Articular chondrocyte of knee joint (primary cell): ENCODE data around the gene TACO1. TPM values are rescaled to one million over a fixed set of nuclear protein-coding genes. Genes with fewer than 3 reads are reported as not detected.

Experiments
- small RNA-seq: library from RNA; depleted of rRNA; stranded (forward); fragments of <200 nt; gene quantifications from one replicate; pipeline ENCODE3, GENCODE V24; 2012
- total RNA-seq: library from RNA; depleted of rRNA; stranded (reverse); fragments of >200 nt; gene quantifications from 2 replicates; pipeline ENCODE4 v1.2.3, GENCODE V29; 2012

Gene TACO1
- 16.9 and 19.1 TPM in 2 replicates for total RNA-seq

GRCh38 chr17:63600569-63601438 lies at the start of gene TACO1:
Gene TACO1, plus strand, starts transcription at chr17:63600895. Its CDS starts 189 bp downstream, at chr17:63601084.

GRCh38 chr17:63621684-63622573 lies 21.2 kb downstream of the TACO1 start, which contains the start of gene MAP3K3:
Gene MAP3K3, plus strand, starts transcription at chr17:63622417. Its CDS starts 343 bp downstream, at chr17:63622760.

Small RNAs within 50 kb of the gene (small RNA-seq; reads per million reads assigned to genes)
- not detected for gene RNU6-288P

Other genes with a start within 250 kb of the TACO1 start
- gene CYB561, start 154.6 kb upstream of the TACO1 start, total RNA-seq: 16.2 and 17.0 TPM in 2 replicates
- 0.91 and 0.97 TPM in 2 replicates for gene ACE, start 123.8 kb upstream of the TACO1 start, total RNA-seq
- gene KCNH6, start 77.5 kb upstream of the TACO1 start, total RNA-seq: not detected in 2 replicates
- gene DCAF7, start 50.4 kb upstream of the TACO1 start, total RNA-seq: 25.7 and 28.6 TPM in 2 replicates
- 32.3 and 33.9 TPM in 2 replicates for gene MAP3K3, start 21.5 kb downstream of the TACO1 start, total RNA-seq
- 2.2 and 2.7 TPM in 2 replicates for gene LIMD2, start 99.2 kb downstream of the TACO1 start, total RNA-seq
- 31.2 and 37.6 TPM in 2 replicates for gene STRADA, start 140.9 kb downstream of the TACO1 start, total RNA-seq
- gene CCDC47, start 172.7 kb downstream of the TACO1 start, total RNA-seq: 68.4 and 72.0 TPM in 2 replicates
- 79.3 and 89.4 TPM in 2 replicates for gene DDX42, start 173.3 kb downstream of the TACO1 start, total RNA-seq
- 69.6 and 74.1 TPM in 2 replicates for gene PSMC5, start 226.5 kb downstream of the TACO1 start, total RNA-seq
- gene FTSJ3, start 226.8 kb downstream of the TACO1 start, total RNA-seq: 41.1 and 46.3 TPM in 2 replicates
- 65.2 and 77.0 TPM in 2 replicates for gene SMARCD2, start 241.8 kb downstream of the TACO1 start, total RNA-seq